ENCODE measurements around the gene TMPRSS7. TPM values are rescaled to one million over a fixed set of nuclear protein-coding genes. Genes with fewer than 3 reads are reported as not detected.

Gene TMPRSS7
- total RNA-seq, 8 experiments from 2014 or later = 0.17 to 2.1 (median 0.20) TPM; not detected in 5

DNA sequence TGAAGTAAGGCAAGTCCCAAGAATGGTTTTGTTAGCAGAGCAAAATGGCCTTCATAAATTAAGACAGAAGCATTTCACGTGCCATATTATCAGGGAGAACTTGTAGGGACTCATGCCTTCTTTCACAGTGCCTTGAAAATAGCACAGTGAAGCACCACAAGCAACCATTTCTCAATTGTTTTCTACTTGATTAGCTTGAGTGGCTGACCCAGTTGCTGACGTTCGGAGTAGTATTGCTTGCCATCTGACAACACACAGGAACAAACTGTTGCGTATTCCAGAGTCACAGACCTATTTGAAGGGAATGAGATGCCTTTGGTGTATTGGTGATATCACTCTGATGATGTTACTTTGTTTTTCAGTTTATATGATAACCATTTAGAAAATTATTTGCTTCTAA lies 48.7 kb downstream of the TMPRSS7 start:
- Histone ChIP-seq H3K4me1 (replicated peaks in 1 of 2) (no peaks in the 10 kb centered on the region), H3K27ac (no peak overlapping the region), H3K4me3 (no peak overlapping the region)
- ATAC-seq (replicated peaks in 6 of 8) = no peak
- 64 to 91% (median 83%) methylated on average over 1 to 4 of the region's 4 CpGs; no CpG with 5 or more reads in 2 of the 10 experiments for WGBS, 10 experiments
- in situ Hi-C loops (cut with MboI; ENCODE audit: low pct_unique_long_range_greater_than_20kb in 2 of 9, low sequenced_read_pairs in 9 of 9, unreplicated experiment in 9 of 9) = no loop called here

DNA sequence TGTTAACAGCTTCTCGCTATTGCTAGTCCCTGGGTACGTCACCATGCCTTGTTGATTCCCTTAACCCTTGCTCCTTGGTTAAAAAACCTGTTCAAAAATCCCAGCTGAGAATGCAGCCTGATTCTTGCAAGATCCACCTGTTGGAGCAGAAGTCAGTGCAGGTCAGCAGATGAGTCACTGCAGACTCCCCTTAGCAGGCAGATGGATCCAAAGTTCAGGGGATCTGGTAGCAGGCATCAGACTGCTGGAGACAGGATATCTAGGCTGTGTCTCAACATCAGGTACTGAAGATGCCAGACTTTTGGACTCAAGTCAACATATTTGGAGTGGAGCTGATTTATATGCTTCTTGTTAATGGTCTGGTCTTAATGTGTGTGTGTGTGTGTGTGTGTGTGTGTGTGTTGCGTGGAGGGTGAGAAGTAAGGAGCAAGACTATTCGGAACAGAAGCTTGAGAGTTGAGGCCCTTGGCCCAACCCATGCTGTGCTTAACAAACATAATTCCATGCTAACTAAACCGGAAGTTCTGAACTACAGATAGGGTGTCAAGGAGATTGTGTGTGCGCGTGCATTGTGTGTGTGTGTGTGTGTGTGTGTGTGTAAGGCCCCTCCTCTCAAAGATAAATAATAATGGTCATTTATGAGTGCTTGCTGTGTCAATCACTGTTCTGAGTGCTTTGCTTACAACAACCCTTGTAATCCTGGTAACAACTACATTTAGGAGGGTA lies 50.6 kb downstream of the TMPRSS7 start:
- in situ Hi-C loops (cut with MboI; ENCODE audit: low pct_unique_long_range_greater_than_20kb in 2 of 9, low sequenced_read_pairs in 9 of 9, unreplicated experiment in 9 of 9) = no loop called here
- no peak overlapping the region for H3K27ac ChIP-seq
- H3K4me3 ChIP-seq = no peak overlapping the region
- 100% methylated on average over 1 to 3 of the region's 7 CpGs; no CpG with 5 or more reads in 3 of the 10 experiments for WGBS, 10 experiments
- ATAC-seq (replicated peaks in 6 of 8) = no peak
- no peaks in the 10 kb centered on the region for H3K4me1 ChIP-seq (replicated peaks in 1 of 2)

DNA sequence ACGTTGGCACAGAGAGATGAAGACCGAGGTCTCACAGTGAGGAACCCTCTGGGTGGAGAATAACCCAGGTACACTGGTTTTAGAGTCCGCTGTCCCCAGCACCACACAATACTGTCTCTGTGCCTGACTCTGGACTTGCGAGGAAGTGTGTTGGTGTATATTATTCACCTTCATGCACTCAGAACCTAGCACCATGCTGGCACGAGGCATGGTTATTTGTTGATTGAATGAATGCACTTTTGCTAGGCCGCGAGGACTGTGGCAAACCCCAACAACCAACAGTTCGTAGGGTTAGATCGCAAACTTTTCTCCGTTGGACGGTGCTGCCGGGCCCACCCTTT lies 51.2 kb downstream of the TMPRSS7 start:
- H3K4me3 ChIP-seq = peak overlapping the region; percentile 30 to 48 (median 36)
- H3K4me1 ChIP-seq (replicated peaks in 1 of 2) = peaks cover 0 to 2% of the 10 kb centered on the region in 2 donors
- in situ Hi-C loops (cut with MboI; ENCODE audit: low pct_unique_long_range_greater_than_20kb in 2 of 9, low sequenced_read_pairs in 9 of 9, unreplicated experiment in 9 of 9) = no loop called here
- no peak for ATAC-seq (replicated peaks in 6 of 8)
- no peak overlapping the region for H3K27ac ChIP-seq
- WGBS, 10 experiments = 4 to 100% (median 73%) methylated on average over 1 to 11 of the region's 12 CpGs; no CpG with 5 or more reads in 3 of the 10 experiments

DNA sequence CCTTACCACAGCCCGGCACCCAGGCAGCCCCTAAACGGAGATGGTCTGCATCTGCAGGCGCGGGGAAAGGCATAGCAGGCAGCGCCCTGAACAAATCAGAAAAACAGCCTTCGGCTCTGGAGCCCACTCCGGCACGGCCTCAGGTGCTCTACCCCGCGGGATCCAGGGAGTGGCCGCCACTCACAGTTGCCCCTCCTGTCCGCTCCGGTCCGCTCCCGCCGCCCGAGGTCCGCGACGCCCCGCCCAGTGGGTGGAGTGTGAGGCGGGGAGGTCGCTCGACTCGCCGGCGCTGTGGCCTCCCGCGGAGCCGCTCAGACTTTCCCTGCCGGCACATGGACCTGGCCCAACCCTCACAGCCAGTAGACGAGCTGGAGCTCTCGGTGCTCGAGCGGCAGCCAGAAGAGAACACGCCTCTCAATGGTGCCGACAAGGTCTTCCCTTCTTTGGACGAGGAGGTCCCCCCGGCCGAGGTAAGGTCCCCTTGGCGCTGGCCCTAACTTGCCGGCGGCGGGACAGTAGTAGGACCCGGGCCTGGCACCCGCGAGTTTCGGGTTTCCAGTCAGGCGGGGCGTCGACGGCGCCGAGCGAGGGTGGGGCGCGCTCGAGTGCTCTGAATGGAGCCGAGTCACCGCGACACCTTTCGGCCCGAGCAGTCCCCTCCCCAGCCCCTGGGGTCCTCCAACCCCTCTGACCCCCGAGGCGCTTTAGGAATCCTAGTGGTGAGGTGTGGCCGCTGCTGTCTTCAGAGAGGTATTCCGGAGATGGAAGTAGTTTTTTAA lies 51.7 kb downstream of the TMPRSS7 start, which contains the start of gene C3orf52:
Gene C3orf52, plus strand, starts transcription at position 314 of the 779 bp plus-strand sequence. Its CDS starts 19 bp downstream, at position 333.
- Histone ChIP-seq H3K27ac (no peak within 1 kb of the TSS), H3K4me1 (replicated peaks in 1 of 2) (peaks cover 0 to 2% of the 10 kb centered on the region in 2 donors), H3K4me3 (peak within 1 kb of the TSS; percentile 30 to 48 (median 36))
- peak; percentile 89 to 99 (median 98) for ATAC-seq (replicated peaks in 6 of 8)
- WGBS, 10 experiments = 0 to 17% (median 6%) methylated on average over 3 to 11 of the region's 67 CpGs; no CpG with 5 or more reads in 4 of the 10 experiments
- in situ Hi-C loops (cut with MboI; ENCODE audit: low pct_unique_long_range_greater_than_20kb in 2 of 9, low sequenced_read_pairs in 9 of 9, unreplicated experiment in 9 of 9) = no loop called here

DNA sequence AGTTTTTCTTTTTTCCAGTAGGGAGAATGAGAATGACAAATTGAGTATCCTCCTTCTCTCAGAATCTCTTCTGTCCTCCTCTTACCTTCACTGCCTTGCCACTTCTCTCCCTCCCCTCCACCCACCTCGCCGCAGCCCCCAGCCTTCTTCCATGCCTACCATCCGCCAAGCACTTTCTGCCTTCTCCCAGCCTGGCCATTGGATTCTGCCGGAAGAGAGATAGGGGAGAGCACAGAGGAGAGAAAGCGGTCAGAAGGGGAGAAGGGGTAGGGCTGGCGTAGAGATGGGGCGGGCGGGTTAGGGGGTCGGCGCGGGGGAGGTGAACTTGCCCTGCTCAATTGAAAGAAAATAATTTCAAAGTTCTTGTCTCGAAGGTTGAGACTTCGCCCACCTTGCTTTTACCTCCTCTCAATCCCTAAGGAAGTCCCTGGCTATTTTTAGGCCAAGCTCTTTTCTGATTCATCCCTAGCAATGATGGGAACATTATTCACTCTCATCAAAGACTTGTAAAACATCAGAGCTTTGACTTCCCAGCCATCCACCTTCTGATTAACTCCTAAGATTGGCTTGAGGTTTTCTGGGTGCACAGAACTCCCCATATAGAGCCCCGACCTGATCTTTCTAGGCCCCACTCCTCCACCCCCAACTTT lies 52.5 kb downstream of the TMPRSS7 start:
- peak in 2 of 8 experiments; percentile 8 to 16 for ATAC-seq (replicated peaks in 6 of 8)
- peaks cover 0 to 2% of the 10 kb centered on the region in 2 donors for H3K4me1 ChIP-seq (replicated peaks in 1 of 2)
- peak overlapping the region in 4 of 5 donors; percentile 30 to 48 (median 36) for H3K4me3 ChIP-seq
- no peak overlapping the region for H3K27ac ChIP-seq
- in situ Hi-C loops (cut with MboI; ENCODE audit: low pct_unique_long_range_greater_than_20kb in 2 of 9, low sequenced_read_pairs in 9 of 9, unreplicated experiment in 9 of 9) = no loop called here
- 0 to 50% (median 30%) methylated on average over 1 to 4 of the region's 14 CpGs; no CpG with 5 or more reads in 3 of the 10 experiments for WGBS, 10 experiments

DNA sequence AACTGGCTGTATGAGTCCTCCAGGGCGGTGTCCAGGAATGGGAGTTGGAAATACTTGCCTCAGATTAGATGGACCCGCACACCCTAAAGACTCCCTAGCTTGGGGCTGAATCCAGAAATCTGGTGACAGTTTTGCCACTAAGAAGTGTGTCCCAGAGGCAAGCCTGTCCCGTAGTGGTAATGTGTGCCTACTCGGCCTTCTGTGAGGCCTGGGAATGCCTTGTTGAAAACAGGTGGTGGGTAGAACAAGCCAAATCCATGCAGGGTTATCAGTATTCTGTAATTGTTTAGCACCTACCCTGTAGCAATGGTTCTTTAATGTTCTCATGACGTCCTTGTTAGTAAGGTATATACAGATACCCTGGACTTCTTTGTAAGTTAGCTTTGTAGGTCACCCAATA lies 53.2 kb downstream of the TMPRSS7 start:
- peaks cover 0 to 2% of the 10 kb centered on the region in 2 donors for H3K4me1 ChIP-seq (replicated peaks in 1 of 2)
- no peak overlapping the region for H3K4me3 ChIP-seq
- ATAC-seq (replicated peaks in 6 of 8) = peak in 2 of 8 experiments; percentile 15 to 23
- 60 to 100% (median 93%) methylated on average over 1 to 3 of the region's 5 CpGs; no CpG with 5 or more reads in 2 of the 10 experiments for WGBS, 10 experiments
- in situ Hi-C loops (cut with MboI; ENCODE audit: low pct_unique_long_range_greater_than_20kb in 2 of 9, low sequenced_read_pairs in 9 of 9, unreplicated experiment in 9 of 9) = no loop called here
- H3K27ac ChIP-seq = no peak overlapping the region

DNA sequence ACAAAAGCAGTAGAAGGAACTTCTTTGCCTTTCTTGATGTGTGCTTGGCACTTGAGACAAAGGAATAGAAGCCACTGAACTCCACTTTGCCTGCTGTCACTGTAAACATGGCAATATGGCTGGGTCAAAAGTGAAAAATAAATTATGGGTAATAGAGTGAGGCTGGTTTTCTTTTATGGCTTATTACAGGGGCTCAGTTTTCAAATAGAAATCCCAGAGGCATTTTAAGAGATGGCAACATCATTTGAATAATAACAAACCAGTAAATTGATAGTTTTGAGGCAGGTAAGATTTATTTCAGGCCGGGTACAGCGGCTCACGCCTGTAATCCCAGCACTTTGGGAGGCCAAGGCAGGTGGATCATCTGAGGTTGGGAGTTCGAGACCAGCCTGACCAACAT lies 54.4 kb downstream of the TMPRSS7 start:
- no peak for ATAC-seq (replicated peaks in 6 of 8)

DNA sequence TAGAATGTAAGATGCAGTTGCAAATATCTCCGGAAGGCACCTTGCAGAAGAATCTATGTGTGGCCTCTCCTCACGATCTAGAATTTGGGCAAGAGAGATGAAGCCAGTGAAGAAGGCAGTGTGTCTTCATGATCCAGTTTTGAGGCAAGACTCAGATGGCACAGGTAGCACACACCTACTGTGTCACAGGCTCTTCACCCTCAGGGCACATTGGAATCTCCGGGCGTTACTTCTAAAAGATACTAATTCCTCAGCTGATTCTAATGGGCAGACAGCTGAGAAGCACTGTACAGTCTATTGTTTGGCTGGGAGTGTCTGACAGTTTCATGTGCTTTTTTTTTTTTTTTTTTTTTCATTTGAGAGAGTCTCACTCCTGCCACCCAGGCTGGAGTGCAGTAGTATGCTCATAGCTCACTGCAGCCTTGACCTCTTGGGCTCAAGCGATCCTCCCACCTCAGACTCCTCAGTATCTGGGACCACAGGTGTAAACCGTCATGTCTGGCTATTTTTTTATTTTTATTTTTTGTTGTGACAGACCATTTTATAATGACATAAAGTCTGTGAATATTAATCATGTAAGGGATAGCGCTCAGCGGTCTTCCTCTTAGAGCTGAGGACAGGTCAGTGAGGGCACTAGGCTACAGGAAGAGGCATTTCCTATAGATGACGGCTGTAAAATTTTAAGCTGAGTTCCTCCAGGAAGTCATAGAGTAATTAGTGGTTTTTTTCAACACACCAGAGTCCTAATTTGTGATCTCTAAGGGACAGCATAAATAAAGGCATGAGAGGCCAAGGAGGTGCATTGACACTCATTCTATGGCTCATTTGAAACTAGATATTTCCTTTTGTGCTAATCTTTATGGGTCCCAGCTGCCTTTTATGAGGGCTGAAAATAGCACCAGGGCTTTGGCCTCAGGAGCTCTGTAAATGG lies 55.7 kb downstream of the TMPRSS7 start:
- no peak for ATAC-seq (replicated peaks in 6 of 8)
- Histone ChIP-seq H3K4me1 (replicated peaks in 1 of 2) (peaks cover 0 to 2% of the 10 kb centered on the region in 2 donors), H3K4me3 (no peak overlapping the region), H3K27ac (no peak overlapping the region)
- in situ Hi-C loops (cut with MboI; ENCODE audit: low pct_unique_long_range_greater_than_20kb in 2 of 9, low sequenced_read_pairs in 9 of 9, unreplicated experiment in 9 of 9) = no loop called here
- WGBS, 10 experiments = 84 to 100% (median 89%) methylated on average over 1 to 9 of the region's 9 CpGs

More for the DNA sequence above, 54.4 kb downstream of the TMPRSS7 start:
- Histone ChIP-seq H3K4me3 (no peak overlapping the region), H3K27ac (no peak overlapping the region), H3K4me1 (replicated peaks in 1 of 2) (peaks cover 0 to 2% of the 10 kb centered on the region in 2 donors)
- 60 to 100% (median 67%) methylated on average over 1 to 3 of the region's 4 CpGs; no CpG with 5 or more reads in 3 of the 10 experiments for WGBS, 10 experiments
- in situ Hi-C loops (cut with MboI; ENCODE audit: low pct_unique_long_range_greater_than_20kb in 2 of 9, low sequenced_read_pairs in 9 of 9, unreplicated experiment in 9 of 9) = no loop called here

DNA sequence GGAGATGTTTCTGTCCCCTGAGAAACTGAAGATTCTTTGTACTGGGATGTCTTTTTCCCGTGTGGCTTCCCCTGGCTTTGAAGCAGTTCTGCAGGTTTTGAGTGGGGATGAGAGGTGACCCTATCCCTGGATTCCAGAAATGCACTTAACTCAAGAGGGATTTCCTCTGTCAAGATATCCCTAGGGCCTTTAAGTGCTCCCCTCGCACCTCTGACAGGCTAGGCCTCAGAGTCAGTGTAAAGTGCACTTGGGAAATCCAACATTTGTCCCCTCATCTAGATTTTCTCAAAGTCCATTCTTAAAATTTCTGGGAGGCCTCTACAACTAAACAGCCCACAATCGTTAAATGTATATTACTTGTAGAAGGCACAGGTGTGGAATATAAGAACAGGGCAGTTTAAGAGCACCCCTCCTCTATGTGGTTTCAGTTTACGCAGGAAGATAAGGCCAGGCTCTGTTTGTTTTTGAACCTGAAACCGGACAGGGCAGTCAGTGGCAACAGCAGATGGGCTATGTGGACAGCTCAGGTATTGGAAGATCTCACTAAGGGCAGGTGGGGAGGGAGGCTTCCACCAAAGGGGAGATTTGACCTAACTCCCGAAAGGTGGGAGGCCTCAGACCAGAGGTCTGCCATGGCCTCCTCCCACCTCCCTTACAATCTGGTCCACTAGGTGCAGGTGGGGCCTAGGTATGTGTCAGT lies 56.5 kb downstream of the TMPRSS7 start:
- in situ Hi-C loops (cut with MboI; ENCODE audit: low pct_unique_long_range_greater_than_20kb in 2 of 9, low sequenced_read_pairs in 9 of 9, unreplicated experiment in 9 of 9) = no loop called here
- 48 to 97% (median 75%) methylated on average over 1 to 4 of the region's 6 CpGs; no CpG with 5 or more reads in 2 of the 10 experiments for WGBS, 10 experiments
- no peak overlapping the region for H3K27ac ChIP-seq

DNA sequence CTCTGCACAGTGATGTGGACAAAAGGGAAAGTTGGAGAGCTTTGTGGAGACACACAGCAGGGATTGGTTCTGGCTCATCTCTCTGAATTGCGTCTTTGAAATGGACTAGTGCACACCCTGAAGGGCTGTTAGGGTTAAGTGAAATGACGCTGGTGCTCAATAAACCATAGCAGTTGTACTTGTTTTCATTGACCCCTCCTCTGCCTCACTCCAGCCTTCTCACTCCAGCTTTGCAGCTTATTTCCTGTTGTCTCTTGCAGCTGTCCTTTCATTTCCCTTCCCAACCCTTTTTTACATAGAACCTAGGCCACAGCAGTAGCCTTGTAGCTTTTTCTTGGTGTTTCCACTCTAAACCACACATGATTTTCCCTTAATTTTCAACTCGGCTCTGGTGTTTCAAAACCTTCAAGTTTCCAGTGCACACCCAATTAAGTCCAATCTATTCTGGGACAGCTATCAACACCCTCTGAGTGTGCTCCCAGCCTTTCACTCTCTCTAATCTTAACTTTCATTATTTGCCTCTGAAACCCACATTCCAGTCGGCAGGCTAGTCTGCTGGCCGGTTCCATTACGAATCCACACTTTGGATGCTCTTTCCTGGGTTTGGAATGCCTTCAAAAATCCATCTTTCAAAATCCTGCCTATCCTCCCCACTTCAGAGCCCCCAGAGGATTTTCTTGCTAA lies 58.1 kb downstream of the TMPRSS7 start:
- 40 to 90% (median 70%) methylated on average over 1 to 6 of the region's 6 CpGs for WGBS, 10 experiments
- no peak overlapping the region for H3K4me3 ChIP-seq
- in situ Hi-C loops (cut with MboI; ENCODE audit: low pct_unique_long_range_greater_than_20kb in 2 of 9, low sequenced_read_pairs in 9 of 9, unreplicated experiment in 9 of 9) = no loop called here
- no peak overlapping the region for H3K27ac ChIP-seq
- peaks cover 0 to 2% of the 10 kb centered on the region in 2 donors for H3K4me1 ChIP-seq (replicated peaks in 1 of 2)
- peak in 1 of 8 experiments; percentile 19 for ATAC-seq (replicated peaks in 6 of 8)

More for the DNA sequence above, 56.5 kb downstream of the TMPRSS7 start:
- H3K4me3 ChIP-seq = no peak overlapping the region
- ATAC-seq (replicated peaks in 6 of 8) = no peak
- peaks cover 0 to 2% of the 10 kb centered on the region in 2 donors for H3K4me1 ChIP-seq (replicated peaks in 1 of 2)

DNA sequence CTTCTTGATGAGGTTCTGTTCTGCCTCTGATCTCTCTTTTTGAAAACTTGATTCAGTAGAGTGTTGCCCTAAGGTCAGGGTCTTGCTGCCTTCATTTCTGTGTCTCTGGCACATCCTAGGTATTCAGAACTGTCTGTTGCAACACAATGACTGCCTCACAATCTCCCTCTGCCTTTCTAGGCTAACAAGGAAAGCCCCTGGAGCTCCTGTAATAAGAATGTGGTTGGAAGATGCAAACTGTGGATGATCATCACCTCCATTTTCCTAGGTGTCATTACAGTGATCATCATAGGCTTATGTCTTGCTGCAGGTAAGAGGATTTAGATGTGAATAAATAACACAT lies 58.6 kb downstream of the TMPRSS7 start:
- H3K4me1 ChIP-seq (replicated peaks in 1 of 2) = peaks cover 0 to 2% of the 10 kb centered on the region in 2 donors
- no peak for ATAC-seq (replicated peaks in 6 of 8)
- H3K27ac ChIP-seq = no peak overlapping the region
- H3K4me3 ChIP-seq = no peak overlapping the region
- in situ Hi-C loops (cut with MboI; ENCODE audit: low pct_unique_long_range_greater_than_20kb in 2 of 9, low sequenced_read_pairs in 9 of 9, unreplicated experiment in 9 of 9) = no loop called here
